T-helper 17 cell (primary cell): ENCODE measurements around the gene DDX39A. TPM values are rescaled to one million over a fixed set of nuclear protein-coding genes. Genes with fewer than 3 reads are reported as not detected.
"Not testable (repeated sequence)": the region's sequence is repeated elsewhere in the genome, so short reads cannot be mapped to it uniquely, and the experiment has no call there.

Source experiments
- ATAC-seq: fragments of 150-1000 bp; cut with Tn5 transposase; 2 replicates; pipeline ENCODE4 v1.10.0; 2021; ENCODE audit warnings: mild to moderate bottlenecking, moderate library complexity
- DNase-seq, 3 donors: peaks; one replicate each; pipeline versions ENCODE4 v3.0.0 to v3.0.0-alpha.2; 2020 to 2021
- H3K9me3 ChIP-seq: one replicate; pipeline ENCODE4 v1.7.0; 2013; ENCODE audit warnings: low read length, mild to moderate bottlenecking; ENCODE audit not compliant: control insufficient read depth, poor library complexity, severe bottlenecking
- H3K27ac Mint-ChIP-seq: one replicate; pipeline ENCODE4 v1.8.0; 2022; ENCODE audit warnings: mild to moderate bottlenecking, moderate library complexity, mixed read lengths
- H3K27me3 Mint-ChIP-seq: one replicate; pipeline ENCODE4 v1.8.0; 2022; ENCODE audit warnings: mixed read lengths
- H3K36me3 Mint-ChIP-seq: one replicate; pipeline ENCODE4 v1.8.0; 2022; ENCODE audit warnings: low read depth, mixed read lengths
- H3K4me1 Mint-ChIP-seq: one replicate; pipeline ENCODE4 v1.8.0; 2022; ENCODE audit warnings: mild to moderate bottlenecking, mixed read lengths
- H3K4me3 Mint-ChIP-seq: one replicate; pipeline ENCODE4 v1.8.0; 2022; ENCODE audit warnings: mild to moderate bottlenecking, moderate library complexity, mixed read lengths
- total RNA-seq, 4 donors: library from RNA in 2 of 4; stranded (reverse) in 2 of 4; gene quantifications; one replicate each; pipeline ENCODE4 v1.2.3 and lab custom pipeline; 2022 to 2026

Gene DDX39A
- total RNA-seq, 2 donors from 2014 or later: 276 to 284 TPM

DNA sequence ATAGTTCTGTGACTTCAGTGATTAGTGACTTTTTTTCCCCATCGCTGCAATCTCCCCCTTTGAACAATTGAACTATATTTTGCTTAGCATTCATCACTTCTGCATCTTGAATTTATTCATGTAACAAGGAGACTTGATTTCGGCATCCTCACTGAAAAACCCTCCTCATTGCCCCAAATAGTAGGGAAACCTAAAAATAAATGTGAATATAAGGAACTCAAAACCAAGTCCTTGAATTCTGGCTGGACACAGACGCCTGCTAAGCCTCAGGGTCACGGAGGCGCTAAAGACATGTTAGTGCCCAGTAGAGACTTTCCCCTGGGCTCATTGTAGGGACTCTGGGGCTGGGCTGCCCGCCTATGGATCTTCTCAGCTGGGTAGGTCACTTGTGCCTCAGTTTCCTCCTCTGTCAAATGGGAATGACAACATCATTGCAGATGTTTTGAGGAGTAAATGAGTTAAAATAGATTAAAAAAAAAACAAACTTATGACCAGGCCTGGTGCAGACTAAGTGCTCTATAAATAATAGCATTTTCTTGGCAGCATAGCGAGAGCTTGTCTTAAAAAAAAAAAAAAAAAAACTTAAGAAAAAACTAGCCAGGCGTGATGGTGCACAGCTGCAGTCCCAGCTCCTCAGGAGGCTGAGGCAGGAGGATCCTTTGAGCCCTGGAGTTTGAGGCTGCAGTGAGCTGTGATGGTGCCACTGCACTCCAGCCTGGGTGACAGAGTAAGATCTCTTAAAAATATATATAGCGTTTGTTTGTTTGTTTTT is 39.7 kb downstream of the DDX39A start:
- H3K27ac Mint-ChIP-seq: peak overlapping the region; percentile 98
- peaks cover 8% of the 10 kb centered on the region for H3K36me3 Mint-ChIP-seq
- DNase-seq (no peak), ATAC-seq (no peak)
- peaks cover 31% of the 10 kb centered on the region for H3K4me1 Mint-ChIP-seq
- no peak overlapping the region for H3K4me3 Mint-ChIP-seq
- H3K9me3 ChIP-seq: no peaks in the 10 kb centered on the region
- H3K27me3 Mint-ChIP-seq: no peaks in the 10 kb centered on the region

DNA sequence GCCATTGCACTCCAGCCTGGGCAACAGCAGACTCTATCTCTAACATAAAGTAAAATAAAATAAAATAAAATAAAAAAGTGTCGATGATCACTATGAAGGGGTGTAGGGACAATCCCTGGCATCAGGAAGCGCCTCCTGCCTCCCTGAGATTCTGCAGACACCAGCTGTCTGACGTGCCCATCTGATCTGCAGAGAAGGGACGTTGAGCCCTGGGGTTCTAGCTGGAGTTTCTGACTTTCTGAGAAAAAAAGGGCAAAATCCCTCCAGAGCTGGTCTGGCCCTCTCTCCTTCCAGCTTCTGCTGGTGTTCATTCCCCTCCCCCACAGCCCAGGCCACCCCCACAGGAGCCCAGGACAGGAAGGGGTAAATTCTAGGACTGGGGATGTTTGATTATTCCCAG is 40.3 kb downstream of the DDX39A start:
- H3K4me1 Mint-ChIP-seq: peaks cover 31% of the 10 kb centered on the region
- ATAC-seq (no peak), DNase-seq (no peak)
- H3K4me3 Mint-ChIP-seq: no peak overlapping the region
- H3K9me3 ChIP-seq: no peaks in the 10 kb centered on the region
- H3K36me3 Mint-ChIP-seq: peaks cover 8% of the 10 kb centered on the region
- H3K27me3 Mint-ChIP-seq: no peaks in the 10 kb centered on the region
- no peak overlapping the region for H3K27ac Mint-ChIP-seq

DNA sequence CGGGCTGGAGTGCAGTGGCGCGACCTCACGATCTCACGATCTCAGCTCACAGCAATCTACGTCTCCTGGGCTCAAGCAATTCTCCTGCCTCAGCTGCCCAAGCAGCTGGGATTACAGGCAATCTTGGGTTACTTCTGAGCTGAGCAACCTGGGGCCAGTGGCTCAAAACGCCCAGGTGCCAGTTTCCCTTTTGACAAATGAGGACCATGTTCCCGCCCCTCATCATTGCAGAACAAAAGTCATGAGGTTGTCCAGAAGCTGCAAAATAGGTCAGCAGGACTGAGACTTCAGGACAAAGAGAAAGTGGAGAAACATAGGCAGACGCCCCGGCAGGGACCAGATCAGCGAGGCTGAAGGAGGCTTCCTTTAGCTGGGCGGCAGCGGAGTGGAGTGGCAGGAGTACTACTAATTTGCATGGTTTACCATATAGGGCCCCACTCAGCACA is 41.2 kb downstream of the DDX39A start:
- ATAC-seq (no peak), DNase-seq (no peak)
- Mint-ChIP-seq H3K27ac (no peak overlapping the region), H3K27me3 (no peaks in the 10 kb centered on the region), H3K4me1 (peaks cover 31% of the 10 kb centered on the region), H3K36me3 (peaks cover 8% of the 10 kb centered on the region), H3K4me3 (peak overlapping the region; percentile 36)
- H3K9me3 ChIP-seq: no peaks in the 10 kb centered on the region

DNA sequence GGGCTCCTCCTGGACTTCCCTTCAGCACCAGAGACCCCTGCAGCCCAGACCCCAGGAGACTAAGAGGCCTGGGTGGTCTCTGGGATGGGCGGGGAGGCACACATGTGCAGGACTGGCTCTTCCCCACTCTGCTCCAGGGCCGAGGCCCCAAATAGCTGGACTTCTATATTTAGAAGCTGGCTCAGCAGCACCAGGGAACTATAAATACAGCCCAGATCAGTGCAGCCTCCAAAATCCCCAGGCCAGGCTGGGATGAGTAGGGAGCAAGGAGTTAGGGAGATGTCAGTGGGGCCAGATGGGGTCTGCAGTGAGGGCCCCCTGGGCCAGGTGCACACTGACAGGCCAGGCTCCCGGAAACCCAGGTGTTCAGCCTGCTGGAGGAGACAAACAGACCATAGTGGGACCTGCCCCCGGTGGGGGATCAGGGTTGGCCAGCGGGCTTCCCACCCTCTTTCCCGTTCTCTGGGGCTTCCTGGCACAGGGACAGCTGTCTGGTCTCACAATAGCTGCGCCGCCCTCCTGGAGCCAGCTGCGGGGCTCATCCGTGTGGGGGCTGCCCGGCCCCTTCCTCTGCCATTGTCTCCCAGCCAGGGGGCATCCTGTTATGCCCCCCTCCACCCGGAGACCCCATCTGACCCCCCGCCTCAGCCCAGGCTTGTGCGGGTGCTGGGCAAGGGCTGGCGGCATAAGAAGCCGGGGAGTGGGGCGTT is 43.4 kb downstream of the DDX39A start:
- Mint-ChIP-seq H3K27me3 (no peaks in the 10 kb centered on the region), H3K27ac (peak overlapping the region; percentile 100), H3K36me3 (no peaks in the 10 kb centered on the region), H3K4me3 (peak overlapping the region; percentile 73), H3K4me1 (peaks cover 33% of the 10 kb centered on the region)
- ATAC-seq (peak; percentile 23), DNase-seq (no peak)
- no peaks in the 10 kb centered on the region for H3K9me3 ChIP-seq

DNA sequence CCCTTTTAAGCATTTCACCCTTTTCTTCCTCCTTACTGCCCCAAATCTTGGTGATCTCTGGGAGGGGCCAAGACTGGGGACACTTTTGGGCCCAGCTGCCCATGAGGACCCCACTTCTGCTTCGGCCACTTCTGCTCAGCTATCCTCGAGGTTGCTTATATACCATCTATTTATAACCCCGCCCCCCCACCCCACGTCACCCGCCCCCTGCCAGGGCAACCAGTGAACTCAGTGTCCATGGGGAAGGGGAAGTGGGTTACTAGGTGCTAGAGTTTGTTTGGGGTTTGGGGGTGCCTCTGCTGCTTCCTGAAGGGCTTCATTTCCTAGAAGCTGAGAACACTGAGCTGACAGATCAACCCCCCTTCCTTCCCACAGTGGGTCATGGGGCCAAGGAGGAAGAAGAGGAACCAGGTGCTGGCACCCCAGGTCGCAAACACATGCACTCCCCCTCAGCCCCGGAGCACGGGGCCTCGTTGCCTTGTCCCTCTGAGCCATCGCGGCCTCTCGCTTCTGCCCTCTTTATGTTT is 44.0 kb downstream of the DDX39A start:
- H3K36me3 Mint-ChIP-seq: no peaks in the 10 kb centered on the region
- H3K4me3 Mint-ChIP-seq: peak overlapping the region; percentile 73
- peak overlapping the region; percentile 100 for H3K27ac Mint-ChIP-seq
- H3K9me3 ChIP-seq: no peaks in the 10 kb centered on the region
- H3K27me3 Mint-ChIP-seq: no peaks in the 10 kb centered on the region
- H3K4me1 Mint-ChIP-seq: peaks cover 31% of the 10 kb centered on the region
- DNase-seq: peak; percentile 52 to 70 (median 52)
- ATAC-seq: peak; percentile 87

DNA sequence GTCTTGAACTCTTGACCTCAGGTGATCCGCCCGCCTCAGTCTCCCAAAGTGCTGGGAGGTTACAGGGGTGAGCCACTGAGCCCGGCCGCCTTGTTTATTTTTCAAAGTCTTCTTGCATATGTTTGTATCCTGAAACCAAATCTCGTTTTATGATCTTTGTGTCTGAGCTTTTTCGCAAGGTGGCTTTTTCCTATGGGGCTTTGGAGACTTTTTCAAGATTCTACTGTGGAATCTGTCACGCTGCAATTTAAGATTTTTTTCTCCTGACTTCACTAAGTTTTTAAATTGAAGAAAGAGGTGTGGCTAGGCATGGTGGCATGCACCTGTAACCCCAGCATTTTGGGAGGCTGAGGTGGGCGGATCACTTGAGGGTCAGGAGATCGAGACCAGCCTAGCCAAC is 44.8 kb downstream of the DDX39A start:
- DNase-seq, H3K4me3 Mint-ChIP-seq, ATAC-seq, H3K27me3 Mint-ChIP-seq, H3K36me3 Mint-ChIP-seq, H3K9me3 ChIP-seq: not testable (repeated sequence)
- H3K4me1 Mint-ChIP-seq: peaks cover 35% of the 10 kb centered on the region
- H3K27ac Mint-ChIP-seq: peak overlapping the region; percentile 100

DNA sequence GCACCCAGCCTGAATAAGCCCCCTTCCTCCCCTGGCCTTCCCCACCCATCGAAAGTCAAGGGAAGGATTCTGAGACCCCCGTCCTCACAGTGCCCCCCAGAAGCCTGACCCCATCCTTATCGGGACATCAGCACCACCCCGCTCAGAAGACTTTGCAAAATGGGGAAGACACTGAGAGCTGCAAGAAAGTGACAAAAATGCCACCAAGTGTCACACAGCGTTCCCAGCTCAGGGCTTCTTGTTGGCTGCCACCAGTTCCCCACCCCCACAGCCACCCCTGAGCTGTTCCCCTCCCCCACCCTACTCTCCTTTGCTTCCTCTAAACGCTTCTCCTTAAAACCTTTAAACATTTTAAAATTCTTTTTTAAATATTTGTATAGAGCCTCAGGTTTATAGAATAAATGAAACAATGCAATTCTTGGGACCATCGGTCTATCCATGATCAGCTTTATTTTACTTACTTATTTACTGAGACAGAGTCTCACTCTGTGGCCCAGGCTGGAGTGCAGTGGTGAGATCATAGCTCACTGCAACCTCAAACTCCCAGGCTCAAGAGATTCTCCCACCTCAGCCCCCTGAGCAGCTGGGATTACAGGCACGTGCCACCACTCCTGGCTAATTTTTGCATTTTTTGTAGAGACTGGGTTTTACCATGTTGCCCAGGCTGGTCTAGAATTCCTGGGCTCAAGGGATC is 46.6 kb downstream of the DDX39A start:
- ATAC-seq, H3K9me3 ChIP-seq, DNase-seq, H3K36me3 Mint-ChIP-seq, H3K27me3 Mint-ChIP-seq: not testable (repeated sequence)
- Mint-ChIP-seq H3K4me1 (peaks cover 37% of the 10 kb centered on the region), H3K4me3 (peak overlapping the region; percentile 74), H3K27ac (peak overlapping the region; percentile 100)

DNA sequence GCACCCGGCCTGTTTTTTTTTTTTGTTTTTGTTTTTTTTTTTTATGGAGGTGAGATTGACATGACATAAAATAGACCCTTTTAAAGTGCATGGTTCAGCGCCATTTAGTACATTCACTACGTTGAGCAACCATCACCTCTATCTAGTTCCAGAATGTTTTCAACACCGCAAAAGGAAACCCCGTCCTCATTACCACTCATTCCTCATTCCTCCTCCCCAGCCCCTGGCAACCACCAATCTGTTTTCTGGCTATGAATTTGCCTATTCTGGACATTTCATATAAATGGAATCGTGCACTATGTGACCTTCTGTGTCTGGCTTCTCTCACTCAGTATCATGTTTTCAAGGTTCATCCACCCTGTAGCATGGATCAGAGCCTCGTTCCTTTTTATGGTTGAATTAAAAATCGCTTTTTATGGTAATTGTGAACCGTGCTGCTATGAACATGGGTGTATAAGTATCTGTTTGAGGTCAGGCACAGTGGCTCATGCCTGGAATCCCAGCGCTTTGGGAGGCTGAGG is 47.8 kb downstream of the DDX39A start:
- no peaks in the 10 kb centered on the region for H3K9me3 ChIP-seq
- Mint-ChIP-seq H3K27me3 (no peaks in the 10 kb centered on the region), H3K4me1 (peaks cover 44% of the 10 kb centered on the region), H3K27ac (peak overlapping the region; percentile 100), H3K36me3 (peaks cover 2% of the 10 kb centered on the region), H3K4me3 (peak overlapping the region; percentile 70)
- DNase-seq (no peak), ATAC-seq (no peak)

DNA sequence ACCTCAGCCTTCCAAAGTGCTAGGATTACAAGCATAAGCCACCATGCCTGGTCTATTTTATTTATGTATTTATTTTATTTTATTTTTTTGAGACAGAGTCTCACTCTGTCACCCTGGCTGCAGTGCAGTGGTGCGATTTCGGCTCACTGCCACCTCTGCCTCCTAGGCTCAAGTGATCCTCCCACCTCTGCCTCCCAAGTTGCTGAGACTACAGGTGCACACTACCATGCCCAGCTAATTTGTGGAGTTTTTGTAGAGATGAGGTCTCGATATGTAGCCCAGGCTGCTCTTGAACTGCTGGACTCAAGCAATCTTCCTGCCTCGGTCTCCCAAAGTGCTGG is 48.2 kb downstream of the DDX39A start:
- no peaks in the 10 kb centered on the region for H3K9me3 ChIP-seq
- Mint-ChIP-seq H3K4me1 (peaks cover 44% of the 10 kb centered on the region), H3K36me3 (peaks cover 2% of the 10 kb centered on the region), H3K27ac (peak overlapping the region; percentile 100), H3K27me3 (no peaks in the 10 kb centered on the region), H3K4me3 (peak overlapping the region; percentile 86)
- DNase-seq: no peak
- no peak for ATAC-seq

DNA sequence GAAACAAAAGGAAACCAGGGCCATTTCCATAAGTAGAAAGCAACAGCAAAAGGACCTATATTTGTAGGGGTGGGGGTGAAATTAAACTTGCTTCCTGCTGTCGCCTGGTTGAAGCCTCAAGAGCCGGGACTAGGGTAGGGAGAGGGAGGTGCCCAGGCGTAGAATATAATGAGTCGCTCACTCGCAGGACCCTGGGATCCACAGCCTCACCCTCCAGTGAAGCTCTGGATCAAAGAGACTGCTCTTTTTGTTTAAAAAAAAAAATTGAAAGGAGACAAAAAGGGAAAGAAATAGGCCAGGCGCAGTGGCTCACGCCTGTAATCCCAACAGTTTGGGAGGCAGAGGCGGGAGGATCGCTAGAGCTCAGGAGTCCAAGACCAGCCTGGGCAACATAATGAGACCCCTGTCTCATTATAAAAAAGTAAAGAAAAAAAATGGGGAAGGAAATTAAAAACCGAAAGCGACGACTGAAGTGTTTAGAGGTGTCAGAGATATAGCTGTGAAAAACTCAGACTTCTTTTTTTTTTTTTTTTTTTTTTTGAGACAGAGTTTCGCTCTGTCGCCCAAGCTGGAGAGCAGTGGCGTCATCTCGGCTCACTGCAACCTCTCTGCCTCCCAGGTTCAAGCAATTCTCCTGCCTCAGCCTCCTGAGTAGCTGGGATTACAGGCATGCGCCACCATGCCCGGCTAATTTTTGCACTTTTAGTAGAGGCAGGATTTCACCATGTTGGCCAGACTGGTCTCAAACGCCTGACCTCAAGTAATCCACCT is 48.8 kb downstream of the DDX39A start:
- peaks cover 2% of the 10 kb centered on the region for H3K36me3 Mint-ChIP-seq
- H3K27ac Mint-ChIP-seq: peak overlapping the region; percentile 100
- peaks cover 41% of the 10 kb centered on the region for H3K4me1 Mint-ChIP-seq
- peak overlapping the region; percentile 86 for H3K4me3 Mint-ChIP-seq
- peak in 2 of 3 donors; percentile 40 to 59 for DNase-seq
- ATAC-seq: peak; percentile 29
- no peaks in the 10 kb centered on the region for H3K27me3 Mint-ChIP-seq
- no peaks in the 10 kb centered on the region for H3K9me3 ChIP-seq

DNA sequence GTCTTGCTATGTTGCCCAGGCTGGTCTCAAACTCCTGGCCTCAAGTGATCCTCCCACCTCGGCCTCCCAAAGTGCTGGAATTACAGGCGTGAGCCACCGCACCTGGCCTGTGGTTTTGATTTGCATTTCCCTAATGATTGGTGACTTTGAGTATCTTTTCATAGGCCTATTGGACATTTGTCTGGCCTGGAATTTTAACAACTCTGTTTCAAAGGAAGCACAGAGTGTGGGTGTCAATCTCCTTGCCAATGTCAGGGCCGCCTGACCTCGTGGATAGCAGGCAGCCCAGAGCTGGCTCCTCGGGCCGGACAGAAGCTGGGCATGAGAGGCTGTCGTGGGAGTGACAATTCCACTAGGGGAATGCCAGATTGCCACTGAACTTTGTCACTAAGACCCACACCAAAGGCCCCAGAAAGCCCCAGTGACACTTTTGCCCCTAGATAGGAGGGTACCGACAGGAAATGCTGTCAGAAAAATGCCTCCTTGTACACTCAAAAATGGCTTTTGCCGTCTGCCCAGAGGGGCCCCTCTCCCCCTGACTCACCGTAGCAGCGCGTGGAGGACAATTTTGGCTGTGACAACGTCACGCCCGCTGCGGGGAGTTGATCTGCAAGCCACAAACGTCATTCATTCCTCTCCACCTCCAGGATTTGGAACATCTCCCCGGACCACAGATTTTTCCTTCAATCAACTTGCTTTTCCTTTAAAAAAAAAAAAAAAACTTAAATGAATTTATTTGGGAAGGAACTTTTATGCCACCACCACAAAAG is 49.6 kb downstream of the DDX39A start:
- Mint-ChIP-seq H3K27ac (peak overlapping the region; percentile 100), H3K36me3 (peaks cover 2% of the 10 kb centered on the region), H3K4me1 (peaks cover 39% of the 10 kb centered on the region), H3K27me3 (no peaks in the 10 kb centered on the region), H3K4me3 (peak overlapping the region; percentile 86)
- DNase-seq (peak; percentile 70 to 87 (median 76)), ATAC-seq (peak; percentile 77)
- H3K9me3 ChIP-seq: no peaks in the 10 kb centered on the region

DNA sequence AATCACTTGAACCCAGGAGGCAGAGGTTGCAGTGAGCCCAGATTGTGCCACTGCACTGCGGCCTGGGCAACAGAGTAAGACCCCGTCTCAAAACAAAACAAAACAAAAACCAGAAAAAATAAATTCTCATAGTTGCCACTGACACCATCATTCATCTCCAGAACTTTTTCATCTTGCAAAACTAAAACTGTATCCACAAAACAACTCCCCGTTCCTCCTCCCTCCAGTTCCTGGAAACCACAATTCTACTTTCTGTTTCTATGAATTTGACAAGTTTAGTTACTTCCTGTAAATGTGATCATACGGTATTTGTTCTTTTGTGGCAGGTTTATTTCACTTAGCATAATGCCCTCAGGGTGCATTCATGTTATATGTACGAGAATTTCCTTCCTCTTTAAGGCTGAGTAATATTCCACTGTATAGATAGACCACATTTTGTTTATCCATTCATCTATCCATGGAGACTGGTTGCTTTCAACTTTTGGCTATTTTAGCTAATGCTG is 51.1 kb downstream of the DDX39A start:
- H3K4me1 Mint-ChIP-seq: peaks cover 39% of the 10 kb centered on the region
- DNase-seq (no peak), ATAC-seq (peak; percentile 6)
- H3K9me3 ChIP-seq: no peaks in the 10 kb centered on the region
- peaks cover 2% of the 10 kb centered on the region for H3K36me3 Mint-ChIP-seq
- peak overlapping the region; percentile 28 for H3K4me3 Mint-ChIP-seq
- H3K27me3 Mint-ChIP-seq: no peaks in the 10 kb centered on the region
- peak overlapping the region; percentile 100 for H3K27ac Mint-ChIP-seq
